ENCODE measurements around the gene C2orf72.

GRCh38 chr2:231034291-231034882 lies 2.9 kb upstream of the C2orf72 start:
- TF ChIP-seq, protein P1, sequence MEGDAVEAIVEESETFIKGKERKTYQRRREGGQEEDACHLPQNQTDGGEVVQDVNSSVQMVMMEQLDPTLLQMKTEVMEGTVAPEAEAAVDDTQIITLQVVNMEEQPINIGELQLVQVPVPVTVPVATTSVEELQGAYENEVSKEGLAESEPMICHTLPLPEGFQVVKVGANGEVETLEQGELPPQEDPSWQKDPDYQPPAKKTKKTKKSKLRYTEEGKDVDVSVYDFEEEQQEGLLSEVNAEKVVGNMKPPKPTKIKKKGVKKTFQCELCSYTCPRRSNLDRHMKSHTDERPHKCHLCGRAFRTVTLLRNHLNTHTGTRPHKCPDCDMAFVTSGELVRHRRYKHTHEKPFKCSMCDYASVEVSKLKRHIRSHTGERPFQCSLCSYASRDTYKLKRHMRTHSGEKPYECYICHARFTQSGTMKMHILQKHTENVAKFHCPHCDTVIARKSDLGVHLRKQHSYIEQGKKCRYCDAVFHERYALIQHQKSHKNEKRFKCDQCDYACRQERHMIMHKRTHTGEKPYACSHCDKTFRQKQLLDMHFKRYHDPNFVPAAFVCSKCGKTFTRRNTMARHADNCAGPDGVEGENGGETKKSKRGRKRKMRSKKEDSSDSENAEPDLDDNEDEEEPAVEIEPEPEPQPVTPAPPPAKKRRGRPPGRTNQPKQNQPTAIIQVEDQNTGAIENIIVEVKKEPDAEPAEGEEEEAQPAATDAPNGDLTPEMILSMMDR (IDR thresholded peaks at IDR 0.05; ENCODE audit: low read depth, low read length, poor library complexity, severe bottlenecking), result no peak
- TF ChIP-seq EZH2phosphoT487 (IDR thresholded peaks at IDR 0.05; ENCODE audit: borderline replicate concordance, low read length), result no peak
